GM18508 (cell line): ENCODE data around the gene RAB40C.

Source experiments
- ATAC-seq: cut with Tn5 transposase; IDR thresholded peaks from one replicate; pipeline ENCODE4 v1.9.1; 2021; ENCODE audit warnings: moderate number of reproducible peaks; ENCODE audit not compliant: insufficient read depth, unreplicated experiment

The RAB40C gene

GRCh38 chr16:628321-629061 is 38.6 kb downstream of the RAB40C start:
- no peak for ATAC-seq

- no peak for ATAC-seq
Measured at GRCh38 chr16:629185-629832, 39.4 kb downstream of the RAB40C start.

GRCh38 chr16:629833-630248 is 40.0 kb downstream of the RAB40C start:
- ATAC-seq: no peak

- ATAC-seq: no peak
Measured at GRCh38 chr16:630249-630814, 40.5 kb downstream of the RAB40C start.

- ATAC-seq: no peak
Measured at GRCh38 chr16:630815-631405, 41.0 kb downstream of the RAB40C start, which contains the start of gene WFIKKN1. Gene WFIKKN1, plus strand, starts transcription at chr16:630985. Its CDS starts 269 bp downstream, at chr16:631254.

GRCh38 chr16:631808-632358 is 42.0 kb downstream of the RAB40C start:
- no peak for ATAC-seq

- ATAC-seq: no peak
Measured at GRCh38 chr16:632486-633335, 42.8 kb downstream of the RAB40C start.

- no peak for ATAC-seq
Measured at GRCh38 chr16:633336-634050, 43.6 kb downstream of the RAB40C start.

GRCh38 chr16:634051-634670 is 44.3 kb downstream of the RAB40C start:
- ATAC-seq: no peak

- no peak for ATAC-seq
Measured at GRCh38 chr16:634996-635395, 45.1 kb downstream of the RAB40C start.

- no peak for ATAC-seq
Measured at GRCh38 chr16:635573-636205, 45.8 kb downstream of the RAB40C start.

GRCh38 chr16:636206-637080 is 46.6 kb downstream of the RAB40C start, which contains the start of gene METTL26:
Gene METTL26, minus strand, starts transcription at chr16:636305. Its CDS starts 15 bp downstream, at chr16:636290.
- ATAC-seq: peak; percentile 48

GRCh38 chr16:637081-638018 is 47.5 kb downstream of the RAB40C start:
- ATAC-seq: no peak

- no peak for ATAC-seq
Measured at GRCh38 chr16:638034-638543, 48.2 kb downstream of the RAB40C start.

- ATAC-seq: no peak
Measured at GRCh38 chr16:638836-639235, 49.0 kb downstream of the RAB40C start.

GRCh38 chr16:640614-641013 is 50.7 kb downstream of the RAB40C start:
- no peak for ATAC-seq
